Measurements from ENCODE around the gene CLEC4D.
"Not testable (repeated sequence)": the region's sequence is repeated elsewhere in the genome, so short reads cannot be mapped to it uniquely, and the experiment has no call there.

CLEC4D gene

GRCh38 chr12:8513256-8513655 lies at the start of gene CLEC4D:
Gene CLEC4D (plus strand): TSS chr12:8513503. CDS start chr12:8513733, 230 bp downstream.
- no peak for DNase-seq

DNA sequence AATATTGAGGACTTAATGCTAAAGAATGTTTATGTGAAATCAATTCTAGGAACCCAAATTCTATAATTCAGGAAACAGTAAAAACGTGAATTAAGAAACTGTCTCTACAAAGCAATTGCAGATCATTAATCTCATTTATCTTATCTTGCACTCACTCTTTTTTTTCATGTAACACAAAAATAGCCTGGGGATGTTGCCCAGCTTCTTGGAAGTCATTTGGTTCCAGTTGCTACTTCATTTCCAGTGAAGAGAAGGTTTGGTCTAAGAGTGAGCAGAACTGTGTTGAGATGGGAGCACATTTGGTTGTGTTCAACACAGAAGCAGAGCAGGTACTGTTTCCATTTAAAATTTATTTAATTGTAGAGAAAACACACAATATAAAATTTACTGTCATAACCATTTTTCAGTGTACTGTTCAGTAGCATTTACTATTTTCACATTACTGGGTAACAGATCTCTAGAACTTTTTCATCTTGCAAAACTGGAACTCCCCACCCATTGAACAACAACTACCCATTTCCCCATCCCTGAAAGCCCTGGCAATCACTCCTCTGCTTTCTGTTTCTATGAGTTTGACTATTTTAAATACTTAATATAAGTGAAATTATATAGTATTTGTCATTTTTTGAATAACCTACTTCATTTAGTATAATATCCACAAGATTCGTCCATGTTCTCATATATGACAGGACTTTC lies 47.9 kb upstream of the CLEC4D start:
- no peak for DNase-seq

- no peak for DNase-seq
Measured at GRCh38 chr12:8466241-8466640, 47.1 kb upstream of the CLEC4D start.

DNA sequence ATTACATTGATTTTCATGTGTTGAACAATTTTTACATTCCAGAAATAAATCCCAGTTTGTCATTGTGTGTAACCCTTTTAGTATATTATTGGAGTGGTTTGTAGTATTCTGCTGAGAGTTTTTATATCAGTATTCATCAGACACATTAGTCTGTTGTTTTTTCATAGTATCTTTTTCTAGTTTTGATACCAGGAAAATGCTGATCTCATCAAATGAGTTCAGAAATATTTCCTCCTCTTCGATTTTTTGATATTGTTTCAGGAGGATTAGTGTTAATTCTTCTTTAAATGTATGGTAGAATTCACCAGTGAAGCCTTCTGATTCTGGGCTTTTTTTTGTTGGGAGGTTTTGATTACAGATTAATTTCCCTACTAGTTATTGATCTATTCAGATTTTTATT lies 42.2 kb upstream of the CLEC4D start:
- DNase-seq: no peak

GRCh38 chr12:8475508-8476203 lies 37.6 kb upstream of the CLEC4D start:
- no peak for DNase-seq

GRCh38 chr12:8482571-8483061 lies 30.7 kb upstream of the CLEC4D start:
- no peak for DNase-seq

DNA sequence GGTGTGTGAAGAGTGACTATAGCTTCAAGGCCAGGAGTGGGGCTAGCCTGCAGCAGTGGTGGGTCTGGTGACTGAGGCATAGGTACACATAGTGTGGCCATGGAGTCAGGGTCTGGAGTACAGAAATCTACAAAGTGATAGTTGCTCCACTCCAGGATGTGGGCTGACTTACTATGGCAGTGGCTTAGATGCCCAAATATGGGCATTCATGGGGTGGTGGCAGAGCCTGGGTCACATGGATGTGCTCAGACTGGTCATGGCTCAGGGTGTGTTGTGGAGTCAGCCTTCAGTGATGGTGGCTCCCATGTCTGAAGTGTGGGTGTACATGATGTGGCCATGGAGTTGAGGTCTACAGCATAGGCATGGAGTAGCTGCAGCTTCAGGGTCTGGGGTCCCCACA lies 30.2 kb upstream of the CLEC4D start:
- no peak for DNase-seq

- no peak for DNase-seq
Measured at GRCh38 chr12:8491646-8492530, 21.4 kb upstream of the CLEC4D start.

- no peak for DNase-seq
Measured at GRCh38 chr12:8493084-8493483, 20.2 kb upstream of the CLEC4D start.

DNA sequence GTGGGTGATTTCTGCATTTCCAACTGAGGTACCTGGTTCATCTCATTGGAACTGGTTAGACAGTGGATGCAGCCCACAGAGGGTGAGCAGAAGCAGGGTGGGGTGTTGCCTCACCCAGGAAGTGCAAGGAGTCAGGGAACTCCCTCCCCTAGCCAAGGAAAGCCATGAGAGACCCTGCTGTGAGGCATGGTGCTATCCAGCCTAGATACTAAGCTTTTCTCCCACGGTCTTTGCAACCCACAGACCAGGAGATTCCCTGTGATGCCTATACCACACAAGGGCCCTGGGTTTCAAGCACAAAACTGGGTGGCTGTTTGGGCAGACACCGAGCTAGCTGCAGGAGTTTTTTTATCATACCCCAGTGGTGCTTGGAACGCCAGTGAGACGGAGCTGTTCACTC lies 17.6 kb upstream of the CLEC4D start:
- DNase-seq: not testable (repeated sequence)

GRCh38 chr12:8496074-8496473 lies 17.2 kb upstream of the CLEC4D start:
- DNase-seq: not testable (repeated sequence)

DNA sequence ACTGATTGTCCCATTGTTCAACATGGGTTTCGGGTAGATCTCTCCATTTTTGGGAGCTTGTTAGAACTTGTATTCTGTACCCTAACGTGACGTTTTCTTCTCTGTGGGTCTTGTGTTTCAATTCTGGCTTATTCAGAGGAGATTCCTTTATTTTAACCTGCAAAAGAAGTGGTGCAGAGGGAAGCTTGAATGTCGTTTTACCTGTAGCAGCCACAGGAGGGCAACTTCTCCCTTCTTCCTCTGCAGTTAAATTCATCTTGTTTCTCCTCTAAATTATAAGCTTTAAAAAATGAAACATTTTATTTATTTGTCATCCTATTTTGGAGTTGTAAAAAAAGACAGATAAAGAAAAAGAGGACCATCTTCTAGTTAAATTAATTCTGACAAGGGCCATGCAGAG lies 13.7 kb upstream of the CLEC4D start:
- no peak for DNase-seq

GRCh38 chr12:8501720-8502119 lies 11.6 kb upstream of the CLEC4D start:
- no peak for DNase-seq

DNA sequence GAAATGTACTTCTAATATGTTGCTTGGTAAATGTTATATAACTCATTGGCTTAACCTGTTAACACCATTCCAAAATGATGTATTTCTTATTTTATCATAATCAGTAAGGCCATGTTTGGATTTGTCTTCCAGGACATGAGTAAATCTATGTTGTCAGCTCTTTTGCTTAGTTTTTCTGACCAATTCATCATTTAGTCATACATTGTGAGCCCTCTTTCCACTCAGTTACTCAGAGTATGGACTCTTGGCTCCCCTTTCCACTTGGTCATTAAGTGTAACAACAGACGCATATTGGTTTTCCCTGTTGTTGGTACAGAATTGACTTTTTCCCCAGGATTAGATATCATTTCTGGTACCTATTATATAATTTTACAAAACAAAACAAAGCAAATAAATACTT lies 9.0 kb upstream of the CLEC4D start:
- no peak for DNase-seq

DNA sequence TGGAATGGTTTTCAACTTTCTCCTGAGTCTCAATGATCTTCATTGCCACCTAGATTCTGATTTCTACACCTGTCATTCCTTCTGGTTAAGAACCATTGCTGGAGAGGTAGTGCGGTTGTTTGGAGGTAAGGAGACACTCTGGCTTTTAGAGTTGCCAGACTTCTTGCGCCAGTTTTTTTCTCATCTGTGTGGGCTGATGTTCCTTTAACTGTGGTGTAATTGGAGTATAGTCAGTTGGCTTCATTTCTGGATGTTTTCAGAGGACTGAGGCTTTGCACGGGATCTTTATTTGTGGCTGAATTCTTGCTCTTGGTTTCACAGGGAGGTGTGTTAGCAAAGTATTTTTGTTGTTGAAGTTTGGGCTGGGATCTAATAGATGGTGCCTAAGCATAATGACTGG lies 5.7 kb upstream of the CLEC4D start:
- DNase-seq: no peak

DNA sequence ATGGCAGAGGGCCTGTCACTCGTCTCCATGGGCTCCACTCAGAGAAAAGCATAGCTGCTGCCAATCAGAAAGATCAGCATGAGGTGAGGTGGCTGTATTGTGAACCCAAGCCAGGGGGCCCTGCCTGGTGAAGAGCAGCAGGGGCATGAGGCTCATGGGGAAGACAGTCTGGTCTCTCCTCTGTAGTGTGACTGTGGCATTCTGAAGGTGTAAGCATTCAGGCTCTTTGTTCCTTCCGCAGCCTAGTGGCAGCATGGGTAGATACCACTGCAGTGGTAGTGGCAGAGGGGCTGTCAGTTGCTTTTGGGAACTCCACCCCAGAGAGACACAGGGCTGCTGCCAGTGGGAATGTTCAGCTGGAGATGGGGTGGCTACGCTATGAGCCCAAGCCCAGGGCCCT lies 5.1 kb upstream of the CLEC4D start:
- no peak for DNase-seq

GRCh38 chr12:8508910-8509841 lies 4.1 kb upstream of the CLEC4D start:
- DNase-seq: no peak

GRCh38 chr12:8517971-8518370 lies 4.7 kb downstream of the CLEC4D start:
- no peak for DNase-seq

- no peak for DNase-seq
Measured at GRCh38 chr12:8519171-8519570, 5.9 kb downstream of the CLEC4D start.

DNA sequence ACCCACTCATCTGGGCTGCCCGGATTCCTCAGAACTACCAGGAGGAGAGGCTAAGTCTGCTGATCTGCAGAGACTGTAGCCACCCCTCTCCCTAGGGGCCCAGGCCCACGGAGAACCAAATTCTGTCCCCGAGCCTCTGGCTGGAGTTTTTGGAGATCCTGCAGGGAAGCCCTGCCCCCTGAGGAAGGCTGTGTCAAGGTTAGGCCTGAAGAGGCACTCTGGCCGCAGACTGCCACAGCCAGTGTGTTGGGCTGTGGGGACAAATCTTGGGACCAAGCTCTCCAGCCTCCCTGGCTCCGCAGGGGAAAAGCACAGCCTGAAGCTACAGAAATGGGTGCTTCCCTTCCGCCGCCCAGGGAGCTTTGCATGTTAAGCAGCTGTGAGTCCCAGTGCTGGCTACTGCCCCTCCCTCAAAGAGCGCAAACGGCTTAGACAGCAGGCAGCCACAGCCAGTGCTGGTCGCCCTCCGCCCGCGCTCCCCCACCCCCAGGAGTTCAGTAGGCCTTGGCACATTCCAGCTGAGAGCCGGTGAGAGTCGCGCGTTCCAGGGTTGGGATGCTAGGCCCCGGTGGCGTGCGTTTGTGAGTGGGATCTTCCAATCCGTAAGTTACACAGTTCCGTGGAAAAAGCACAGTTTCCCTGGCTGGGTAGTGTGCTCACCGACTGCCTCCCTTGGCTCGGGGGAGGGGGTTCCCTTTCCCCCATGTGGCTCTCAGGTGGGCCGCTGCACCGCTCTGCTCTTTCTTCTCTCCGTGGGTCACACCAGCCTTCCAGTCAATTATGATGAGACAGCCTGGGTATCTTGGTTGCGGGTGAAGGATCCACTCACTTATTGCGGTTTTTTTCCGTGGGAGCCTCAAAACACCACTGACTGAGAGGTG lies 14.2 kb downstream of the CLEC4D start:
- DNase-seq: no peak

GRCh38 chr12:8532045-8532444 lies 18.7 kb downstream of the CLEC4D start:
- DNase-seq: no peak

All from NCI-H345 (cell line).